HG02610 (cell line): ENCODE results near the gene DPY30.
"Not testable (repeated sequence)": the region's sequence is repeated elsewhere in the genome, so short reads cannot be mapped to it uniquely, and the experiment has no call there.

Experiments
- ATAC-seq: cut with Tn5 transposase; IDR thresholded peaks from one replicate; pipeline ENCODE4 v1.9.1; 2021; ENCODE audit warnings: mild to moderate bottlenecking, moderate library complexity; ENCODE audit not compliant: unreplicated experiment

The DPY30 gene

DNA sequence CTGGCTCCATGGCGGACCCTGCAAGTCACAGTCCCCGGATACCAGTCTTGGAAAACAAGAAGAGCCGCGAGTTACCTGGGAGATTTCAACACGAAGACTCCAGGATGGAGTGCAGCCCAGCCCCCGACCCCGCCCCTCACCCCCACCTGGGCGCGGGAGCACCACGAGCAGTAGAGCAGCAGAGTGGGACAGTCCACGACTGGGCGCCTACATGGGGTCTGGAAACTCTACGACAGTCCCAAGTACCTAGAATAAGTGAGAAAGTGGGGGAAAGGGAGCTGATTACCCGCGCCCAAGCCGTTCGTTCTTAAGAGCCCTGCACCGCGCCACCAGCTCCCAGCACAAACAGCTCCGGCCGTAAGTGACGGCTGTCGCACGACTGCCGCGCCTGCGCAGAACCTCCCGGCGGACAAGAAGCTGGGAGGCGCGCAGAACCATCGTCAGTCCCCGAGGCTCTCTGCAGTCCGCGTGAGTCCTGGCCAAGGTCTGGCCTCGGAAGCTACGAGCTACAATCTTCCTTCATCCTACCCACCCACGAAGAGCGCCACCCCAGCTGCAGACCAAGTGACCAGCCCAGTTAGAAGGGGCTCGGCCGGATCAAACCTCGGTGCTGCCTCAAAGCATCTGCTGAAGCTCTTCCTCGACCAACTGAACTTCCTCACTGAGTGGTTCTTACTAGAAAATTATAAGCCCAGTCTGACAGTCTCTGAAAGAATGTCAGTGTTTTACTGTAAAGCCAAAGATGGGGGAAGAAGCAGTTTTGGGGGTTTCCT is at the start of gene DPY30:
Gene DPY30, minus strand, starts transcription at position 359 of the 773 bp plus-strand sequence. Its CDS starts 349 bp downstream, at position 10.
- peak; percentile 88 for ATAC-seq

GRCh38 chr2:32074134-32074506 is 34.5 kb upstream of the DPY30 start:
- ATAC-seq, result no peak

GRCh38 chr2:32067549-32067948 is 27.9 kb upstream of the DPY30 start:
- no peak for ATAC-seq

DNA sequence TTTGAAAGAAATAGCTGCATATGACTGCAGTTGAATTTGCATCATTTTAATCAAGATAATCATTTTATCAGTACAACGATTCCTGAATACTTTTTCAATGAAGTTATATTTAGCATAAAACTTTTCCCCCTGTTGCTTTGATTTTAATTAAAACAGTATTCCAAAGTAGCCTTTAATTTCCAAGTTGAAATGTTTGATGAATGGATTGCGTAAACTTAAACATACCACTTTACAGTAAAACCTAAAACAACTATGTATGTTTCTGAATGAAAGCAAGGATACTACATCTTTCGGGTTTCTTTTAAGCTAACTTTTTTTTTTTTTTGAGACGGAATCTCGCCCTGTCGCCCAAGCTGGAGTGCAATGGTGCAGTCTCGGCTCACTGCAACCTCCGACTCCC is 25.1 kb upstream of the DPY30 start:
- no peak for ATAC-seq

DNA sequence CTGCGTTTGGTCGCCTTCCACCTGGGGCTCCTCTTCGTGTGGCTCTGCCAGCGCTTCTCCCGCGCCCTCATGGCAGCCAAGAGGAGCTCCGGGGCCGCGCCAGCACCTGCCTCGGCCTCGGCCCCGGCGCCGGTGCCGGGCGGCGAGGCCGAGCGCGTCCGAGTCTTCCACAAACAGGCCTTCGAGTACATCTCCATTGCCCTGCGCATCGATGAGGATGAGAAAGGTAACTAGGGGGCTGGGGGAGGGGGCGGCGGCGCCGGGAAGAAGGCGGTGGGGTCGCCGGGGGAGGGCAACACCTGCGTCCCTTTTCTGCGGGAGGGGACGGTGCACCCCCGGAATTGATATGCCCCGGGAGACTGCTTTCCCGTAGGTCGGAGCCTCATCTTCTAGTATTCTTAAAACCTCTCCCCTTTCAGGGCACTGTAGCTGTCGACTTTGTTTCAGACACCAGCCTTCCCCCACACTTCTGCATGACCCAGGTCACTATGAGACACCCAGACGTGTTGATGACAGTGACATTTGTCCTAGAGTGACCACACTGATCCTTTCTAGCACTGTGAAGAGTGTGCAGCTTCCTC is 24.5 kb upstream of the DPY30 start:
- ATAC-seq, result no peak

- peak; percentile 97 for ATAC-seq
Observed at GRCh38 chr2:32063310-32064020, 23.9 kb upstream of the DPY30 start, which contains the start of gene SPAST. Gene SPAST, plus strand, starts transcription at chr2:32063556. Its CDS starts 276 bp downstream, at chr2:32063832.

DNA sequence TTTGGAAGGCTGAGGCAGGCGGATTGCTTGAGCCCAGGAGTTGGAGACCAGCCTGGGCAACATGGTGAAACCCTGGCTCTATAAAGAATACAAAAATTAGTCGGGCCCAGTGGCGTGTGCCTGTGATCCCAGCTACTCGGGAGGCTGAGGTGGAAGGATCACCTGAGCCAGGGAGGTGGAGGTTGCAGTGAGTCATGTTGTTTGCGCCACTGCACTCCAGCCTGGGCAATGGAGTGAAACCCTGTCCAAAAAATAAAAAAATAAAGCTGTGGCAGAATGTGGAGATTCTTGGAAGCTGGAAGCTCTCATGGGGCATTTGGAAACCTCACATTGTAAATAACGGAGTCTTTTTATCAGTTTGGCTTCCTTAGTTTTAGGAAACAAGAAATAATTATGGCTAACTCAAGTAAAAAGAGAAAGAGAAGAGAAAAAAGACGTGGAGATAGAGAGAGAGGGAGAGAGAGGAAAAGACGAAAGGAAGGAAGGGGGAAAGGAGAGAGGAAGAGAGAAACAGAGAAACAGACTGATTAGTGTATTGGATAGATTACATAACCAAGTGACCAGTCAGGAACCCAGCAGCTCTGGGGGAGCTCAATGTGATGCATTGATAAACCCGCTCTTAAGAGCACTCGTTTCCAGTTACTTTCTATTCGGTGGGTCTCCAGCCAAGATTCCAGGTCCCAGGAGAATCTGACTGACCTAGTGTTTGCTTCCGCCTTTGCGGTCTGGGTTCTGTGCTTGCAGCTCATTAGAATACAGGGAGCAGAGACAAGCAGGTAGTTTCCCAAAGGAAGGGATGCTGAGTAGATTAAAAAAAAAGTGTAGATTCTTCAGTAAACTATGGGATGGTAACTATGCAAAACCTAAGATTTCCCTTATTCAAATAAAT is 22.6 kb upstream of the DPY30 start:
- no peak for ATAC-seq

- no peak for ATAC-seq
Observed at GRCh38 chr2:32061430-32061829, 21.8 kb upstream of the DPY30 start.

- ATAC-seq, result no peak
Observed at GRCh38 chr2:32060266-32060665, 20.7 kb upstream of the DPY30 start.

GRCh38 chr2:32058130-32058529 is 18.5 kb upstream of the DPY30 start:
- no peak for ATAC-seq

GRCh38 chr2:32054583-32054982 is 15.0 kb upstream of the DPY30 start:
- ATAC-seq, result not testable (repeated sequence)

- ATAC-seq, result no peak
Observed at GRCh38 chr2:32051836-32052439, 12.3 kb upstream of the DPY30 start.

DNA sequence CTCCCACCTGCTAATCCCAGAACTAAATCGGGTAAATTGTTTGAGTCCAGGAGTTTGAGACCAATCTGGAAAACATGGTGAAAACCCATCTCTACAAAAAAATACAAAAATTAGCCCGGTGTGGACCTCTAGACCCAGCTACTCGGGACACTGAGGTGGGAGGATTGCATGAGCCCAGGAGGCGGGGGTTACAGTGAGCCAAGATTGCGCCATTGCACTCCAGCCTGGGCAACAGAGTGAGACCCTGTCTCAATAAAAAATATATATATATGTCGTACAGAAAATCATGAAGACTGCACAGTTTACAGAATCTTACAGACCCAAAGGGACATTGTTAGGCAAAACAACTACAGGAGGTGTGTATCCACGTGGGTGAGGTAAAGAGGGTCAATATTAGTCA is 4.0 kb upstream of the DPY30 start:
- no peak for ATAC-seq

DNA sequence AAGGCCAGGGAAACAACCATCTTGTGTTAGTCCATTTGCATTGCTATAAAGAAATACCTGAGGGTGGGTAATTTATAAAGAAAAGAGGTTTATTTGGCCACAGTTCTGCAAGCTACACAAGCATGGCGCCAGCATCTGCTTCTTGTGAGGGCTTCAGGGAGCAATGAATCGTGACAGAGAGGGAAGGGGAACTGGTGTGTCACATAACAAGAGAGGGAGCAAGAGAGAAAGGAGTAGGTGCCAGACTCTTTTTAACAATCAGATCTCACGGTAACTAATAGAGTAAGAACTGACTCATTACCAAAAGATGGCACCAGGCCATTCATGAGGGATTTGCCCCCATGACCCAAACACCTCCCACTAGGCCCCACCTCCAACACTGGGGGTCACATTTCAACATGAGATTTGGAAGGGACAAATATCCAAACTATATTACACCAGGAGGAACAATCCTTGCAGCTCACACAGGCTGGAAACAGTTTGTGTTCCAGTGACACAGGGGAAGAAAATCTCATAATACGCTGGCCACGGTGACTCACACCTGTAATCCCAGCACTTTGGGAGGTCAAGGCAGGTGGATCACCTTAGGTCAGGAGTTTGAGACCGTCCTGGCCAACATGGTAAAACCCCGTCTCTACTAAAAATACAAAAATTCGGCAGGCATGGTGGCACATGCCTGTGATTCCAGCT is 5.3 kb downstream of the DPY30 start:
- ATAC-seq, result not testable (repeated sequence)

DNA sequence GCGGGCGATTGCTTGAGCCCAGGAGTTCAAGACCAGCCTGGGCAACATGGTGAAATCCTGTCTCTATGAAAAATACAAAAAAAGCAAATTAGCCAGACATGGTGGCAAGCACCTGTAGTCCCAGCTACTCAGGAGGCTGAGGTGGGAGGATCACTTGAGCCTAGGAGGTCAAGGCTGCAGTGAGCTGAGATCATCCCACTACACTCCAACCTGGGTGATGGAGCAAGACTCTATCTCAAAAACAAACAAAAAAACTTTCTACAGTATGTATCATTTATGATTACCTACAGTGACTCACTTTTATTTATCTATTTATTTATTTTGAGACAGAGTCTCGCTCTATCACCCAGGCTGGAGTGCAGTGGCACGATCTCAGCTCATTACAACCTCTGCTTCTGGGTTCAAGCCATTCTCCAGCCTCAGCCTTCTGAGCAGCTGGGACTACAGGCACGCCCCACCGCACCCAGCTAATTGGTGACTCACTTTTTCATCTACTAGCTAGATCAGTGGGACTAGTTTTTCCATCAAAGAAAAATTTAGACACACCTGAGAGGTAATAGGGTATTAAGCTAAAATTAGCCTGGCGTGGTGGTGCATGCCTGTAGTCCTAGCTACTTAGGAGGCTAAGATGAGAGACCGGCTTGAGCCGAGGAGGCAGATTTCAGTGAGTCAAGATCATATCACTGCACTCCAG is 20.7 kb downstream of the DPY30 start:
- ATAC-seq, result not testable (repeated sequence)

DNA sequence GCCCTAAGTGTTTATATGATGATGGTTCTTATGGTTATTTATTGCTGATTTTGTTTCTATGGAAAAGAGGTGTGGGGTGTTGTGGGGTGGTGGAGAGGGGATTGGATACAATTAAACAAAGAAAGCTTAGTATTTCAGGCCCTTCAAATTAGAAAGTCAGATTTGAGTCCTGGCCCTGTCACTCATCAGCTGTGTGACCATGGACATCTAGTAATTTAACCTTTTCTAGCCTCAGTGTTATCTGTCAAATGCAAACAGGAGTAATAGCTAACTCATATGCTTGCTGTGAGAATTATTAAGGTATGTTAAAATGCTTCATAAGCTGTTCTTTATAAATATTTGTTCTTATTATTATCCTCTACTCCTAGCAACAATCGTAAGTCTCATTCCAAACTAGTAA is 26.7 kb downstream of the DPY30 start:
- no peak for ATAC-seq

GRCh38 chr2:32011485-32011960 is 28.1 kb downstream of the DPY30 start:
- ATAC-seq, result no peak

DNA sequence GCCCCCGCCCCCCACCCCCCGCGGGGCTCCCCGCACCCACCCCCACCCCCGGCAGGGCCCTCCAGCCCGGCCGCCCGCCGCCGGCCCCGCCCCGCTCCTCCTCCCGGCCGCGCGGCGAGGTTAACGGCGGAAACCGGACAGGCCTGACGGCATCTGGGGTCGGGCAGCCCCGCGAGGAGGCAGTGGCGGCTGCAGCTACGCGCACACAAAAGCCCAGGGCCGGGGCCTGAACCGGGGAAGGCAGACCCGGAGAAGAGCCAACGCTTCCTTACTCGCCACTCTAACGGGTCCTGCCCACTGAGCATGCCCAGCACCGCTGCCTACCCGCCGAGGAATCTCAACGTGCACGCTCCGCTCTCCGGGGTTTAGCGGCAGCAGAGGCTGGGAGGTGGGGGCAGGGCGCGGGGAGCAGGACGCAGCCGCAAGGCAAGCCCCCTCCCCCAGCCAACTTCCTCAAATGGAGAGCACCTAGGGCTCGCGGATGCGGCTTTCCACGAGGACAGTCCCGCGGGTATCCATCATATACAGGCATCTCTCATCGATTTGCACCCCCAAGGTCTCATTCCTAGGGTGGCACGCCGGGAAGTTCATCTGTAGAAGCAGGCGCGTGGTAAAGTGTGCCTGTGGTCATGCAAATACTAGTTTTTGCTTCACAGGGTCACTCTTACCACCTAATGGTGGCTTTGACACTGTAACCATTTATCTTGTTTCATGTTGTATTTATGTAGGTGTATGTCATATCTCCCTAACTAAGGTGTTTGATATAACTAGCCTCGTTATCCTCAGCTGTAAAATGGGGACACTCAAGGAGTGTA is 28.7 kb downstream of the DPY30 start, which contains the start of gene MEMO1:
Gene MEMO1, minus strand, starts transcription at position 339 of the 815 bp plus-strand sequence. CDS start 761 bp downstream, outside the sequence.
- ATAC-seq, result peak; percentile 59
